Measurements from ENCODE around the gene PHYHIPL. TPM values are rescaled to one million over a fixed set of nuclear protein-coding genes. Genes with fewer than 3 reads are reported as not detected.

PHYHIPL gene
- total RNA-seq, 1 donor from 2014 or later: 0.69 TPM

- H3K36me3 Mint-ChIP-seq (ENCODE audit: low read depth, unreplicated experiment): peaks cover 20% of the 10 kb centered on the region
- no peaks in the 10 kb centered on the region for H3K9me3 Mint-ChIP-seq (ENCODE audit: unreplicated experiment)
- DNase-seq (ENCODE audit: low spot score): no peak
- H3K27ac Mint-ChIP-seq (ENCODE audit: unreplicated experiment): peak overlapping the region; percentile 44
- peaks cover 21% of the 10 kb centered on the region for H3K4me1 Mint-ChIP-seq (ENCODE audit: unreplicated experiment)
- no peak overlapping the region for H3K4me3 Mint-ChIP-seq (ENCODE audit: unreplicated experiment)
- TF ChIP-seq, protein P1, sequence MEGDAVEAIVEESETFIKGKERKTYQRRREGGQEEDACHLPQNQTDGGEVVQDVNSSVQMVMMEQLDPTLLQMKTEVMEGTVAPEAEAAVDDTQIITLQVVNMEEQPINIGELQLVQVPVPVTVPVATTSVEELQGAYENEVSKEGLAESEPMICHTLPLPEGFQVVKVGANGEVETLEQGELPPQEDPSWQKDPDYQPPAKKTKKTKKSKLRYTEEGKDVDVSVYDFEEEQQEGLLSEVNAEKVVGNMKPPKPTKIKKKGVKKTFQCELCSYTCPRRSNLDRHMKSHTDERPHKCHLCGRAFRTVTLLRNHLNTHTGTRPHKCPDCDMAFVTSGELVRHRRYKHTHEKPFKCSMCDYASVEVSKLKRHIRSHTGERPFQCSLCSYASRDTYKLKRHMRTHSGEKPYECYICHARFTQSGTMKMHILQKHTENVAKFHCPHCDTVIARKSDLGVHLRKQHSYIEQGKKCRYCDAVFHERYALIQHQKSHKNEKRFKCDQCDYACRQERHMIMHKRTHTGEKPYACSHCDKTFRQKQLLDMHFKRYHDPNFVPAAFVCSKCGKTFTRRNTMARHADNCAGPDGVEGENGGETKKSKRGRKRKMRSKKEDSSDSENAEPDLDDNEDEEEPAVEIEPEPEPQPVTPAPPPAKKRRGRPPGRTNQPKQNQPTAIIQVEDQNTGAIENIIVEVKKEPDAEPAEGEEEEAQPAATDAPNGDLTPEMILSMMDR (IDR thresholded peaks at IDR 0.05; ENCODE audit: unreplicated experiment): no peak
- H3K27me3 Mint-ChIP-seq (ENCODE audit: unreplicated experiment): peaks cover 2% of the 10 kb centered on the region
These were observed 66.5 kb downstream of the PHYHIPL start for GRCh38 chr10:59242991-59243390.

- Mint-ChIP-seq H3K27me3 (ENCODE audit: unreplicated experiment) (peaks cover 2% of the 10 kb centered on the region), H3K9me3 (ENCODE audit: unreplicated experiment) (no peaks in the 10 kb centered on the region), H3K4me1 (ENCODE audit: unreplicated experiment) (peaks cover 21% of the 10 kb centered on the region), H3K4me3 (ENCODE audit: unreplicated experiment) (no peak overlapping the region), H3K27ac (ENCODE audit: unreplicated experiment) (peak overlapping the region; percentile 17), H3K36me3 (ENCODE audit: low read depth, unreplicated experiment) (peaks cover 20% of the 10 kb centered on the region)
- DNase-seq (ENCODE audit: low spot score): no peak
- TF ChIP-seq, protein P1 (IDR thresholded peaks at IDR 0.05; ENCODE audit: unreplicated experiment): no peak
These were observed 67.3 kb downstream of the PHYHIPL start for GRCh38 chr10:59243611-59244195.

DNA sequence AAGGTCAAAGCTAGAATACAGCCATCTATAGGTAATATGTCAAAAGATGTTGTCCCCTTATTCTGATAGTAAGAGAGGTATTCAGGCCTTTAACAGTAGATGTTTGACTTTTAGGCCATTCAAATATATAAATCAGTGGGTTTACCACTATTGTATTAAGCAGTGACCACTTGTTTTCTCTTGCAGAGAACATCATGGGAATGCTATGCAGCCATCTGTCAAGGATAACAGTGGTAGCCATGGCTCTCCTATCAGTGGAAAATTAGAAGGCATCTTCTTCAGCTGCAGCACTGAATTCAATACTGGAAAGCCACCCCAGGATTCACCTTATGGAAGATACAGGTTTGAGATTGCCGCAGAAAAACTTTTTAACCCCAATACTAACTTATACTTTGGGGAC is 68.4 kb downstream of the PHYHIPL start:
- Mint-ChIP-seq H3K36me3 (ENCODE audit: low read depth, unreplicated experiment) (peaks cover 20% of the 10 kb centered on the region), H3K4me3 (ENCODE audit: unreplicated experiment) (no peak overlapping the region), H3K9me3 (ENCODE audit: unreplicated experiment) (no peaks in the 10 kb centered on the region), H3K4me1 (ENCODE audit: unreplicated experiment) (peaks cover 21% of the 10 kb centered on the region), H3K27me3 (ENCODE audit: unreplicated experiment) (peaks cover 2% of the 10 kb centered on the region), H3K27ac (ENCODE audit: unreplicated experiment) (no peak overlapping the region)
- DNase-seq (ENCODE audit: low spot score): no peak
- TF ChIP-seq, protein P1 (IDR thresholded peaks at IDR 0.05; ENCODE audit: unreplicated experiment): no peak

DNA sequence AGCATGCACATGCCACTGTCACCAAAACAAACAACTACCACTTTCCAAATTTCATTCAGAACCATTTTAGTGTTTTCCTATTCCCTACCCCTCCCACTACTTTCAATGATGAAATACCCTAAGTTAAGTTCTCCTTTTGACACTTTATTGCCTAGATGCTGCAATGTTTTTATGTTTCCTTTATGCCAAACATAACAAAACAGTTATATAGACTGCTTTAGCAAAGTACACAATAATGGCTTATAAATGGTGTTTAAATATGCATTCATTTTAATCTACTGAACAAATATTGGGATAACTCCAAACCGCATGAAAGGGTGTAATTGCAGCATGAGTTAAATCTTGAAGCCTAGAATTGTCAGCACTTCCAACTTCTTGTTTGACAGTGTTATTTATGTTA is 69.2 kb downstream of the PHYHIPL start:
- TF ChIP-seq, protein P1 (IDR thresholded peaks at IDR 0.05; ENCODE audit: unreplicated experiment): no peak
- H3K4me1 Mint-ChIP-seq (ENCODE audit: unreplicated experiment): peaks cover 21% of the 10 kb centered on the region
- no peaks in the 10 kb centered on the region for H3K9me3 Mint-ChIP-seq (ENCODE audit: unreplicated experiment)
- H3K27me3 Mint-ChIP-seq (ENCODE audit: unreplicated experiment): peaks cover 2% of the 10 kb centered on the region
- no peak for DNase-seq (ENCODE audit: low spot score)
- no peak overlapping the region for H3K4me3 Mint-ChIP-seq (ENCODE audit: unreplicated experiment)
- no peak overlapping the region for H3K27ac Mint-ChIP-seq (ENCODE audit: unreplicated experiment)
- H3K36me3 Mint-ChIP-seq (ENCODE audit: low read depth, unreplicated experiment): peaks cover 22% of the 10 kb centered on the region

GRCh38 chr10:59252491-59252890 is 76.0 kb downstream of the PHYHIPL start:
- no peak for DNase-seq (ENCODE audit: low spot score)
- Mint-ChIP-seq H3K36me3 (ENCODE audit: low read depth, unreplicated experiment) (peaks cover 12% of the 10 kb centered on the region), H3K9me3 (ENCODE audit: unreplicated experiment) (no peaks in the 10 kb centered on the region), H3K4me1 (ENCODE audit: unreplicated experiment) (peaks cover 11% of the 10 kb centered on the region), H3K4me3 (ENCODE audit: unreplicated experiment) (no peak overlapping the region), H3K27me3 (ENCODE audit: unreplicated experiment) (no peaks in the 10 kb centered on the region), H3K27ac (ENCODE audit: unreplicated experiment) (no peak overlapping the region)
- TF ChIP-seq, protein P1 (IDR thresholded peaks at IDR 0.05; ENCODE audit: unreplicated experiment): no peak
